Progenitor cell of endocrine pancreas (in vitro differentiated cells): ENCODE data around the gene GSTM4. TPM values are rescaled to one million over a fixed set of nuclear protein-coding genes. Genes with fewer than 3 reads are reported as not detected.

ENCODE experiments used
- DNase-seq: peaks from one replicate; pipeline ENCODE4 v3.0.0; 2021; ENCODE audit warnings: low spot score; ENCODE audit not compliant: unreplicated experiment
- H3K27ac Mint-ChIP-seq: 2 replicates; pipeline ENCODE4 v1.8.0; 2021; ENCODE audit warnings: mild to moderate bottlenecking, moderate library complexity, mixed read lengths
- H3K27me3 Mint-ChIP-seq: 2 replicates; pipeline ENCODE4 v1.8.0; 2021; ENCODE audit warnings: mixed read lengths
- H3K36me3 Mint-ChIP-seq: 2 replicates; pipeline ENCODE4 v1.8.0; 2022; ENCODE audit warnings: mixed read lengths; ENCODE audit not compliant: insufficient read depth
- H3K4me1 Mint-ChIP-seq: 2 replicates; pipeline ENCODE4 v1.8.0; 2021; ENCODE audit warnings: low read depth, mixed read lengths
- H3K4me3 Mint-ChIP-seq: 2 replicates; pipeline ENCODE4 v1.8.0; 2021; ENCODE audit warnings: low read depth, mild to moderate bottlenecking, moderate library complexity, mixed read lengths
- H3K9me3 Mint-ChIP-seq: 2 replicates; pipeline ENCODE4 v1.8.0; 2021; ENCODE audit warnings: low read depth, mixed read lengths
- CTCF ChIP-seq: fragments of 200-600 bp; sonication (generic); IDR thresholded peaks from one replicate; pipeline ENCODE4 v1.5.0; 2021; ENCODE audit warnings: antibody characterized with exemption, mild to moderate bottlenecking; ENCODE audit not compliant: unreplicated experiment
- total RNA-seq: library from RNA; stranded (reverse); gene quantifications from 2 replicates; pipeline ENCODE4 v1.2.1, GENCODE V29; 2021

GSTM4 gene
- total RNA-seq, 1 donor from 2014 or later, result 21.0 TPM

- Mint-ChIP-seq H3K27me3 (no peaks in the 10 kb centered on the region), H3K4me3 (no peak overlapping the region), H3K4me1 (no peaks in the 10 kb centered on the region), H3K27ac (no peak overlapping the region), H3K9me3 (no peaks in the 10 kb centered on the region), H3K36me3 (peaks cover 8% of the 10 kb centered on the region)
- TF ChIP-seq CTCF, result no peak
- DNase-seq, result no peak
Measured at GRCh38 chr1:109629372-109630030, 26.4 kb upstream of the GSTM4 start.

DNA sequence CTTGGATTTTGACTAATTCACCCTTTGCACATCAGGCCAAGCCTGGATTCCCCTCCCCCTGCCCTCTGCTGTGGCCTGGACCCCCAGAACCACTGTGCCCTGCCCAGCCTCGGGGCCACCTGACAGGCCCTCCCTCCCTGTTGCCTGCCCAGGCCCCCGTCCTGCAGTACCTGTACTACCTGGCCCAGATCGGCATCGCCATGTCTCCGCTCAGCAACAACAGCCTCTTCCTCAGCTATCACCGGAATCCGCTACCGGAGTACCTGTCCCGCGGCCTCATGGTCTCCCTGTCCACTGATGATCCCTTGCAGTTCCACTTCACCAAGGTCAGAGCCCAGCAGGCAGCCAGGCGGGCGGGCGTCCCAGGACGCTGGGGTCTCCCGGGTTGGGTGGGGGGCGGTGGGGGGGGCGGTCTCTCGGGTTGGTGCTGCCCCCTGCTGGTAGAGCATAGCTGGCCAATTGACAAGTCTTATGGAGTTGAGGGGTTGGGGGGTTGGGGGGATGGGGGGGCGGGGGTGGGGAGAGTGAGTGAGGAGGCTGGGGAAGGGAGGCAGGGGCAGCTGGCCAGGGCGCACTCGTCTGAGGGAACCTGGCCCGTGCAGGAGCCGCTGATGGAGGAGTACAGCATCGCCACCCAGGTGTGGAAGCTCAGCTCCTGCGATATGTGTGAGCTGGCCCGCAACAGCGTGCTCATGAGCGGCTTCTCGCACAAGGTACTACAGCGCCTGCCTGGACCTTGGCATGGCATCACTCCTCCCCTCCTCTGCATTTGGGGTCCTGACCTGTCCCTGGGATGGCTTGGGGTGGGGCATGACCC is 25.6 kb upstream of the GSTM4 start:
- no peaks in the 10 kb centered on the region for H3K4me1 Mint-ChIP-seq
- TF ChIP-seq CTCF, result peak; percentile 40
- no peak for DNase-seq
- H3K9me3 Mint-ChIP-seq, result no peaks in the 10 kb centered on the region
- H3K4me3 Mint-ChIP-seq, result no peak overlapping the region
- peaks cover 8% of the 10 kb centered on the region for H3K36me3 Mint-ChIP-seq
- H3K27ac Mint-ChIP-seq, result peak overlapping the region; percentile 62
- H3K27me3 Mint-ChIP-seq, result no peaks in the 10 kb centered on the region

- no peaks in the 10 kb centered on the region for H3K9me3 Mint-ChIP-seq
- H3K36me3 Mint-ChIP-seq, result peaks cover 8% of the 10 kb centered on the region
- H3K27me3 Mint-ChIP-seq, result no peaks in the 10 kb centered on the region
- no peak for TF ChIP-seq CTCF
- no peak overlapping the region for H3K27ac Mint-ChIP-seq
- H3K4me3 Mint-ChIP-seq, result no peak overlapping the region
- DNase-seq, result no peak
- H3K4me1 Mint-ChIP-seq, result peaks cover 2% of the 10 kb centered on the region
Measured at GRCh38 chr1:109630898-109631512, 24.9 kb upstream of the GSTM4 start.

- no peaks in the 10 kb centered on the region for H3K27me3 Mint-ChIP-seq
- peaks cover 3% of the 10 kb centered on the region for H3K4me1 Mint-ChIP-seq
- no peaks in the 10 kb centered on the region for H3K9me3 Mint-ChIP-seq
- no peak overlapping the region for H3K4me3 Mint-ChIP-seq
- peaks cover 8% of the 10 kb centered on the region for H3K36me3 Mint-ChIP-seq
- TF ChIP-seq CTCF, result no peak
- DNase-seq, result no peak
- no peak overlapping the region for H3K27ac Mint-ChIP-seq
Measured at GRCh38 chr1:109631513-109632505, 24.1 kb upstream of the GSTM4 start.
